Stimulated activated CD4-positive, alpha-beta T cell treated with anti-CD3 and anti-CD28 coated beads, Interleukin-2, amount 100 ng/mL, for 24 hours (primary cell): Measurements from ENCODE around the gene SLC36A4.
"Not testable (repeated sequence)": the region's sequence is repeated elsewhere in the genome, so short reads cannot be mapped to it uniquely, and the experiment has no call there.

Source experiments
- DNase-seq, 2 donors: peaks; one replicate each; pipeline ENCODE4 v3.0.0-alpha.2; 2020

The SLC36A4 gene

GRCh38 chr11:93193731-93194130 is 4.1 kb downstream of the SLC36A4 start:
- no peak for DNase-seq

GRCh38 chr11:93192163-93192562 is 5.6 kb downstream of the SLC36A4 start:
- DNase-seq: no peak

- no peak for DNase-seq
Observed at GRCh38 chr11:93189462-93189861, 8.3 kb downstream of the SLC36A4 start.

- DNase-seq: no peak
Observed at GRCh38 chr11:93188726-93189125, 9.1 kb downstream of the SLC36A4 start.

GRCh38 chr11:93187290-93187689 is 10.5 kb downstream of the SLC36A4 start:
- no peak for DNase-seq

GRCh38 chr11:93177891-93178290 is 19.9 kb downstream of the SLC36A4 start:
- not testable (repeated sequence) for DNase-seq

GRCh38 chr11:93169950-93170561 is 27.7 kb downstream of the SLC36A4 start:
- no peak for DNase-seq

GRCh38 chr11:93169143-93169542 is 28.6 kb downstream of the SLC36A4 start:
- no peak for DNase-seq

DNA sequence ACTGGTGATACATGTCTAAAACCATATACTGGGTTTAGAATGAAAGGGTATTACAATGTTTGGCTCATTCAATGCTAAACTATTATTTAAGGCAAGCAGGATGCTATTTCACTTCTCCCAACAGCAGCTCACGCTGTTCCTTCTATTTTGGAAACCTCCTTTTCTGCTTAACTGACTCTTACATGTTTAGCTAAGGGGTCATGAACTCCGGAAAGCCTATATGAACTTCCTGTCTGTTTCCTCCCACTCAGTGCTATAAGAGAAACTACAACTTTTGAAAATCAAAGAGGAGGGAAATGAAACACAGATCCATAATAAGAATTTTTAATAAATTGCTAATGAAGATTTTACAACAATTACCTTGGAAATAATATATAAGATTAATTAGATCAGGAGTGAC is 30.9 kb downstream of the SLC36A4 start:
- DNase-seq: no peak

- no peak for DNase-seq
Observed at GRCh38 chr11:93166194-93166593, 31.6 kb downstream of the SLC36A4 start.

DNA sequence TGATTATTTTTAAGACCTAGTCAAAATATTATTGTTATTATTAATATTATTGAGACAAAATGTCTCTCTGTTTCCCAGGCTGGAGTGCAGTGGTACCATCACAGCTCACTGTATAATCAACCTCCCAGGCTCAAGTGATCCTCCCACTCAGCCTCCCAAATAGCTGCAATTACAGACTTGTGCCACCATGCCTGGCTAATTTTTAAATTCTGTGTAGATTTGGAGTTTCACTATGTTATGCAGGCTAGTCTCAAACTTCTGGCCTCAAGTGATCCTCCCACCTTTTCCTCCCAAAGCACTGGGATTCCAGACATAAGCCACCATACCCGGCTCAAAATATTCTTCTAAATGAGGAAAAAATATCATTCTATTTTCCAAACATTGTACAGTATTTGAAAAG is 37.0 kb downstream of the SLC36A4 start:
- DNase-seq: no peak

DNA sequence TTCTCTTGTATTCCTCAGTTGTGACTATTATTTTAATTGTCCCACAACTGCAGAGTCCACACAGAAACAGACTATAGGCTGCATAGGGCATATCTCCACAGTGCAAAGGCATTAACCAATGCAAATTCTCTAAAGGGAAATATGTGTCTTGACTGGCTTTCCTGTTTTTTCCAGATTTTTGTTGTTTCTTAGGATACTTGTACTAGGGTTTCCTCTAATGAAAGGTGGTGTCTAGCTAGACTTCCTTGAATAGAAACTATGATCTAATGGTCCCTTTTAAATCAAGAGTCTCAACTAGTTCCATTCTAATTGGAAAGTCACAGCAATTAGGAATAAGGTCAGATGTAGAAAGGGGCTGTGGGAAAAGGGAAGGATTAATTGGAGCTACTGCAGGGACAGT is 37.6 kb downstream of the SLC36A4 start:
- DNase-seq: no peak

DNA sequence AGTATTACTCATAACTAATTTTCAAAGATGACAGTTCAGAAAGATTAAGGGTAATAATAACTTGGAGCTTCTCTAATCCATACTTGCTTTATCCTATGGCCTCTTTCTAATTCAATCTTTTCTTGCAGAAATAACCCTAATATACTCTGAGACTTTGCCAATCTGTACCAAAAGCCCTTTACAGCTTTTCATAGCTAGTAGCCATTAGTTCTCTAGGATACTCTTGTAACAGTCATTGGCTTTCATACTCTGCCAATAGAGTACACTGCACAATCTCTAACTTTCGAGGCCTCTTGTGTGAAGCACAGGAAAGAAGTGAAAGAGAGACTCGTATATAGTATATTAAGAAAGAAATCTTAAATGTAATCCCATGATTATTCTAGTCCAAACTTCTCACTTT is 38.1 kb downstream of the SLC36A4 start:
- DNase-seq: no peak

GRCh38 chr11:93155738-93156137 is 42.1 kb downstream of the SLC36A4 start:
- DNase-seq: no peak

GRCh38 chr11:93145390-93145915 is 52.3 kb downstream of the SLC36A4 start:
- no peak for DNase-seq

- DNase-seq: no peak
Observed at GRCh38 chr11:93143800-93144199, 54.0 kb downstream of the SLC36A4 start.

- no peak for DNase-seq
Observed at GRCh38 chr11:93143186-93143585, 54.6 kb downstream of the SLC36A4 start.

DNA sequence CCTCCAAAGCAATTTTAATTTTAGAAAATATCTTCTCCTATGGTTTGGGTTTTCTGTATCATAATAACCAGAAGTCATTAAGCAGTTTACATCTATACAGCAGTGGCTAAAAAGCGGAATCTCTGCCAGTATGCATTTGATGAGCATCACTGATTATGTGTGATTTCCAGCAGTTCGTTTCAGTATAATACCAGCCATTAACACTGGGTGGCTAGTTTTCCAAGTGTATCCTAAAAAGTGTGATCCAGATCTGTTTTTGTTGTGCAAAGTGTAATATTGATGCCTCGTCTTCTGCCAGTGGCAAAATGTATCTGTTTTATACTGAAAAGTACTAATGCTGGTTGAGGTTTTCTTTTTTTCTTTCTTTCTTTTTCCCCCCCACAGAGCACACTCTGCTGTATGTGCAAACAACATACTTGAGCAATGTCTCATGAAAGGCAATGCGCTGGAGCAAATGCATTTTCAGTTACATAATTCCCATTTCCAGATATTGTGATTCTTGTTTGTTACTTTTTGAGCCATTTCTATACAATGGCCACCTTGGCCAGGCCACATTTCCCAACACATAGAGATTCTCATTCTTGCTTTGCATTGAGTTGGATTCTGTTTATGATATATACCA is 64.2 kb downstream of the SLC36A4 start:
- no peak for DNase-seq

GRCh38 chr11:93132836-93133235 is 65.0 kb downstream of the SLC36A4 start:
- DNase-seq: no peak

DNA sequence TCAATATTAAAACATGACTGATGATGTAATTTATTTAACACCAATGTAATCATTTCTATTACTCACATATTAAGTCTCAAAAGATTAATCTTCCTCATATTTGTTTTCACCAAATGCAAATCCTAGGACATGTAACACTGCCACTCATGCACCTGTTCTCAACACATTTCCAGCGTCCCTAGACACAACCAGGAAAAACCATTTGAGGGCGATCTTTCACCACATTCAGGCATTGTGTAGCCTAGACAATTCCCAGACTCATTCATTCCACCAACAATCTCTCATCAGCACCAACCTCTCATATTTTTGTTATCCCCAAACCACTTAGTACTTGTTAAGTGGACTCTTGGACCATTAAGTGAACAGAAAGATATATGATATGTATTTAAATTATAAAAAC is 66.1 kb downstream of the SLC36A4 start:
- no peak for DNase-seq

GRCh38 chr11:93128574-93128973 is 69.2 kb downstream of the SLC36A4 start:
- DNase-seq: no peak

GRCh38 chr11:93123351-93123898 is 74.4 kb downstream of the SLC36A4 start:
- DNase-seq: no peak

DNA sequence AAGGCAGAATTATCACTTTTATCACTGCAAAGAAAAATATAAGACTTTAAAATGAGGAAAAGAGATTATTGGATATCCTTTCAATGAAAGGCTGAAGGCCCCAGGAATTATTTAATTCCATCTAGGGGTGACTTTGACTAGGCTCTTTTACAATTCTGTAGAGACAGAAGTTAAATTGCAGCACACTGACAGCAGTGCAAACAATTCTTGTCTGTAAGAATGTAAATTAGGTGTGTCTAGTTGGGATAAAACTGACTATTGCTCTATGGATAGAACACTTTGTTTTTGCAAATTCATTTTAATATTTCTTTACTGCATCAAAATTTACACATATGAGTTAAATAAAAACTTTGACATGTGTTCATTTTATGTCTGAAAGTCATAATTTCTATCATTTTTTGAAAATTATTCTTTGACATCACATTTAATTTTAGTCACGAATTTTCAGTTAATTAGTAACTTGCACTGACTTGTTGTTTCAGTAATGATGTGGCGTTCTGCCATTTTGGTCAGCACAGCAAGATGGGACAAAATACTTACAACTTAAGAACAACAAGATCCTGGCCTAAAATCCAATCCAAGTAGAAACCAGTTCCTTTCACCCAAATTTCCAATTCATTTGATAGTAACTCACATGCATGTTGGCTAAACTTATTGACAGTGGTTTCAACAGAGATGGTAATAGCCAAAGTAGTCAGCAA is 75.1 kb downstream of the SLC36A4 start:
- no peak for DNase-seq

DNA sequence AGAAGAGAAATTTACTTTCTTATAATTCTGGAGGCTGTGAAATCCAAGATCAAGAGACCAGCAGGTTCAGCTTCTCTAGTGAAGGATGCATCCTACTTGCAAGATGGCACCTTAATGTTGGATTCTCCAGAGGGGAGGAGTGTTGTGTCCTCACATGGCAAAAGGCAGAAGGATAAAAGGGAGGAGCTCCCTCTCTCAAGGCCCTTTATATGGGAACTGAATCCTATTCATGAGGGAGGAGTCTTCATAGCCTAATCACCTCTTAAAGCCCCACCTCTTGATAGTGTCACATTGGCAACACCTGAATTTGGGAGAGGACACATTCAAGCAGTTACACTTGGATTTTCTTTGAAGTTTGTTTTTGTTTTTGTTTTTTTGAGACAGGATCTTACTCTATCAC is 79.5 kb downstream of the SLC36A4 start:
- no peak for DNase-seq
